HL-60 (cell line): ENCODE data around the gene RHBDD1.

Experiments
- CTCF ChIP-seq: IDR thresholded peaks from one replicate; pipeline ENCODE4 v1.5.1; 2011; ENCODE audit warnings: low read length, control low read depth, inconsistent platforms; ENCODE audit not compliant: insufficient read depth
- GABPA ChIP-seq: IDR thresholded peaks from 2 replicates; pipeline ENCODE4 v1.6.1; 2012; ENCODE audit warnings: low read depth
- POLR2AphosphoS5 ChIP-seq: IDR thresholded peaks from 2 replicates; pipeline ENCODE4 v1.6.1; 2012; ENCODE audit warnings: low read depth

GRCh38 chr2:226836548-226836885 is 663 bp downstream of the RHBDD1 start:
- TF ChIP-seq CTCF (no peak), GABPA (no peak), POLR2AphosphoS5 (no peak)
